ENCODE data around the gene CLEC16A.
"Not testable (repeated sequence)": the region's sequence is repeated elsewhere in the genome, so short reads cannot be mapped to it uniquely, and the experiment has no call there.

CLEC16A gene

GRCh38 chr16:10961231-10961630, 16.9 kb downstream of the CLEC16A start:
- DNase-seq (ENCODE audit: insufficient read length, low spot score) (peak; percentile 66), FAIRE-seq (peak; percentile 80)
- no peak for TF ChIP-seq POLR2A (IDR thresholded peaks at IDR 0.05; ENCODE audit: low read depth, low read length)

- peak; percentile 33 for FAIRE-seq
- peak; percentile 57 for DNase-seq (ENCODE audit: insufficient read length, low spot score)
- TF ChIP-seq POLR2A (IDR thresholded peaks at IDR 0.05; ENCODE audit: low read depth, low read length): no peak
These were observed 19.9 kb downstream of the CLEC16A start for GRCh38 chr16:10964039-10964890.

GRCh38 chr16:10964891-10965326, 20.5 kb downstream of the CLEC16A start:
- no peak for FAIRE-seq
- no peak for DNase-seq (ENCODE audit: insufficient read length, low spot score)
- no peak for TF ChIP-seq POLR2A (IDR thresholded peaks at IDR 0.05; ENCODE audit: low read depth, low read length)

- FAIRE-seq: no peak
- no peak for DNase-seq (ENCODE audit: insufficient read length, low spot score)
- no peak for TF ChIP-seq POLR2A (IDR thresholded peaks at IDR 0.05; ENCODE audit: low read depth, low read length)
These were observed 21.2 kb downstream of the CLEC16A start for GRCh38 chr16:10965440-10966061.

GRCh38 chr16:10966129-10966528, 21.8 kb downstream of the CLEC16A start:
- no peak for TF ChIP-seq POLR2A (IDR thresholded peaks at IDR 0.05; ENCODE audit: low read depth, low read length)
- FAIRE-seq: no peak
- no peak for DNase-seq (ENCODE audit: insufficient read length, low spot score)

GRCh38 chr16:10966559-10966958, 22.2 kb downstream of the CLEC16A start:
- not testable (repeated sequence) for DNase-seq (ENCODE audit: insufficient read length, low spot score); FAIRE-seq

GRCh38 chr16:10967986-10968385, 23.6 kb downstream of the CLEC16A start:
- FAIRE-seq: no peak
- TF ChIP-seq POLR2A (IDR thresholded peaks at IDR 0.05; ENCODE audit: low read depth, low read length): no peak
- DNase-seq (ENCODE audit: insufficient read length, low spot score): no peak

- no peak for TF ChIP-seq POLR2A (IDR thresholded peaks at IDR 0.05; ENCODE audit: low read depth, low read length)
- FAIRE-seq: no peak
- no peak for DNase-seq (ENCODE audit: insufficient read length, low spot score)
These were observed 24.1 kb downstream of the CLEC16A start for GRCh38 chr16:10968498-10968897.

GRCh38 chr16:10969615-10970014, 25.3 kb downstream of the CLEC16A start:
- DNase-seq (ENCODE audit: insufficient read length, low spot score) (no peak), FAIRE-seq (no peak)
- no peak for TF ChIP-seq POLR2A (IDR thresholded peaks at IDR 0.05; ENCODE audit: low read depth, low read length)

- FAIRE-seq: no peak
- no peak for TF ChIP-seq POLR2A (IDR thresholded peaks at IDR 0.05; ENCODE audit: low read depth, low read length)
- DNase-seq (ENCODE audit: insufficient read length, low spot score): no peak
These were observed 25.7 kb downstream of the CLEC16A start for GRCh38 chr16:10970065-10970464.

GRCh38 chr16:10971560-10971961, 27.2 kb downstream of the CLEC16A start:
- DNase-seq (ENCODE audit: insufficient read length, low spot score) (no peak), FAIRE-seq (peak; percentile 45)
- no peak for TF ChIP-seq POLR2A (IDR thresholded peaks at IDR 0.05; ENCODE audit: low read depth, low read length)

GRCh38 chr16:10972108-10972818, 27.9 kb downstream of the CLEC16A start:
- FAIRE-seq (no peak), DNase-seq (ENCODE audit: insufficient read length, low spot score) (no peak)
- no peak for TF ChIP-seq POLR2A (IDR thresholded peaks at IDR 0.05; ENCODE audit: low read depth, low read length)

- FAIRE-seq: no peak
- TF ChIP-seq POLR2A (IDR thresholded peaks at IDR 0.05; ENCODE audit: low read depth, low read length): no peak
These were observed 28.6 kb downstream of the CLEC16A start for GRCh38 chr16:10972819-10973464.

GRCh38 chr16:10976634-10977033, 32.3 kb downstream of the CLEC16A start:
- no peak for TF ChIP-seq POLR2A (IDR thresholded peaks at IDR 0.05; ENCODE audit: low read depth, low read length)
- DNase-seq (ENCODE audit: insufficient read length, low spot score): no peak
- FAIRE-seq: no peak

More at GRCh38 chr16:10972819-10973464, 28.6 kb downstream of the CLEC16A start:
- no peak for DNase-seq (ENCODE audit: insufficient read length, low spot score)
